ENCODE results near the gene STAT1. TPM values are rescaled to one million over a fixed set of nuclear protein-coding genes. Genes with fewer than 3 reads are reported as not detected.

Gene STAT1
- total and polyA plus RNA-seq, 4 donors, result 30.1 to 70.7 (median 55.7) TPM

GRCh38 chr2:190938771-190939335, 75.1 kb downstream of the STAT1 start:
- no peaks in the 10 kb centered on the region for H3K27me3 ChIP-seq (ENCODE audit: control insufficient read depth in 1 of 2, insufficient read depth in 2 of 2, low read length in 1 of 2)
- no peaks in the 10 kb centered on the region for H3K9me3 ChIP-seq (ENCODE audit: control insufficient read depth, low read length)
- no peak overlapping the region for H3K4me3 ChIP-seq (ENCODE audit: low read length in 2 of 2)
- H3K36me3 ChIP-seq (ENCODE audit: control insufficient read depth in 1 of 2, insufficient read depth in 2 of 2, low read length in 1 of 2), result no peaks in the 10 kb centered on the region
- no peak for DNase-seq
- no peak overlapping the region for H3K27ac ChIP-seq (ENCODE audit: low read depth in 1 of 2, low read length in 2 of 2)
- intact Hi-C loops (cut with DNase I), result loop anchor here in 1 of 2 donors (5.0 kb wide), 1 partner anchor 37 kb away; no protein-coding TSS in a partner anchor
- WGBS, 2 donors, result 2 to 6% methylated on average over 1 of the region's 1 CpG
- ATAC-seq (ENCODE audit: low FRiP score), result no peak
- H3K4me1 ChIP-seq (ENCODE audit: control insufficient read depth in 1 of 2, insufficient read depth in 2 of 2, low read length in 2 of 2), result peaks cover 0 to 6% of the 10 kb centered on the region in 2 donors

DNA sequence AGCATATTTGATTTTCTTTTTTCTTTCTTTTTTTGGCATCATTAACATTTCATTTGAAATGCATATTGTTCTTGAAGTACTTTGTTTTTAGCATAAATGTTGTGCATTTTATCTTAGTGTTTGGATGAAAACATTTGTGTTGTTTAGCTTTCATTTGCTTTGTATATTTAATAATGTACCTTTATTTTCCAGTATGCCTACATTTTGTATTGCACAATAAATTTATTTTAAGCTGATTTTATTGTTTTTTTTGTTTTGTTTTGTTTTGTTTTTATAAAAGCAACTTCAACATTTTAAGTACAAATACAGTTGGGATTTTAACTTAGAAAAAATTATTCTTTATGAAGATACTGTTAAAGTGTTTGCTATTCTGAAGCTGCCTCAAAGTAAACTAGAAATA, 78.9 kb downstream of the STAT1 start:
- Histone ChIP-seq H3K36me3 (ENCODE audit: control insufficient read depth in 1 of 2, insufficient read depth in 2 of 2, low read length in 1 of 2) (no peaks in the 10 kb centered on the region), H3K4me1 (ENCODE audit: control insufficient read depth in 1 of 2, insufficient read depth in 2 of 2, low read length in 2 of 2) (no peaks in the 10 kb centered on the region), H3K9me3 (ENCODE audit: control insufficient read depth, low read length) (no peaks in the 10 kb centered on the region), H3K27ac (ENCODE audit: low read depth in 1 of 2, low read length in 2 of 2) (no peak overlapping the region), H3K27me3 (ENCODE audit: control insufficient read depth in 1 of 2, insufficient read depth in 2 of 2, low read length in 1 of 2) (no peaks in the 10 kb centered on the region), H3K4me3 (ENCODE audit: low read length in 2 of 2) (no peak overlapping the region)
- DNase-seq (no peak), ATAC-seq (ENCODE audit: low FRiP score) (no peak)
- intact Hi-C loops (cut with DNase I), result loop anchor here in 1 of 2 donors (5.0 kb wide), 1 partner anchor 33 kb away; no protein-coding TSS in a partner anchor

GRCh38 chr2:190933361-190933760, 80.6 kb downstream of the STAT1 start:
- Histone ChIP-seq H3K27me3 (ENCODE audit: control insufficient read depth in 1 of 2, insufficient read depth in 2 of 2, low read length in 1 of 2) (no peaks in the 10 kb centered on the region), H3K4me3 (ENCODE audit: low read length in 2 of 2) (no peak overlapping the region), H3K36me3 (ENCODE audit: control insufficient read depth in 1 of 2, insufficient read depth in 2 of 2, low read length in 1 of 2) (no peaks in the 10 kb centered on the region), H3K4me1 (ENCODE audit: control insufficient read depth in 1 of 2, insufficient read depth in 2 of 2, low read length in 2 of 2) (no peaks in the 10 kb centered on the region), H3K9me3 (ENCODE audit: control insufficient read depth, low read length) (no peaks in the 10 kb centered on the region), H3K27ac (ENCODE audit: low read depth in 1 of 2, low read length in 2 of 2) (no peak overlapping the region)
- no peak for ATAC-seq (ENCODE audit: low FRiP score)
- DNase-seq, result no peak
- intact Hi-C loops (cut with DNase I), result loop anchor here in 1 of 2 donors (5.0 kb wide), 1 partner anchor 41 kb away; no protein-coding TSS in a partner anchor

- no peaks in the 10 kb centered on the region for H3K36me3 ChIP-seq (ENCODE audit: control insufficient read depth in 1 of 2, insufficient read depth in 2 of 2, low read length in 1 of 2)
- H3K27me3 ChIP-seq (ENCODE audit: control insufficient read depth in 1 of 2, insufficient read depth in 2 of 2, low read length in 1 of 2), result no peaks in the 10 kb centered on the region
- ATAC-seq (ENCODE audit: low FRiP score) (no peak), DNase-seq (no peak)
- H3K4me1 ChIP-seq (ENCODE audit: control insufficient read depth in 1 of 2, insufficient read depth in 2 of 2, low read length in 2 of 2), result no peaks in the 10 kb centered on the region
- intact Hi-C loops (cut with DNase I), result loop anchor here in 1 of 2 donors (5.0 kb wide), 1 partner anchor 40 kb away; no protein-coding TSS in a partner anchor
- H3K9me3 ChIP-seq (ENCODE audit: control insufficient read depth, low read length), result no peaks in the 10 kb centered on the region
- no peak overlapping the region for H3K27ac ChIP-seq (ENCODE audit: low read depth in 1 of 2, low read length in 2 of 2)
- 71 to 75% methylated on average over 1 of the region's 1 CpG for WGBS, 2 donors
- no peak overlapping the region for H3K4me3 ChIP-seq (ENCODE audit: low read length in 2 of 2)
These were observed 81.5 kb downstream of the STAT1 start for GRCh38 chr2:190932514-190932913.

DNA sequence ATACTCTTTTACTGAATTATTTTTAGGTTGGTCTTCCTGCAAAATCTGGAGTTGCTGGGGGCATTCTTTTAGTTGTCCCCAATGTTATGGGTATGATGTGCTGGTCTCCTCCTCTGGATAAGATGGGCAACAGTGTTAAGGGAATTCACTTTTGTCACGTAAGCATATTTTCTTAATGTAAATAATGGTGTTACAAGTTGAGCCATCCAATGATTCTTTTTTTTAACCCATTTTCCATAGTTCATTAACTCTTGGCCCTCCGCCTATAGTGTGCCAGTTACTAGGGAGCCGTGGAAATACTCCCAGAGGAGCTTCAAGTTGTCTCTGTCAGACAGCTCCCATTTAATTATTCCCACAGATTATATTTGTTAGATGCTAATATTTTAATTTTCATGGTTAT, 83.6 kb downstream of the STAT1 start:
- DNase-seq (no peak), ATAC-seq (ENCODE audit: low FRiP score) (no peak)
- Histone ChIP-seq H3K27ac (ENCODE audit: low read depth in 1 of 2, low read length in 2 of 2) (no peak overlapping the region), H3K36me3 (ENCODE audit: control insufficient read depth in 1 of 2, insufficient read depth in 2 of 2, low read length in 1 of 2) (no peaks in the 10 kb centered on the region), H3K9me3 (ENCODE audit: control insufficient read depth, low read length) (no peaks in the 10 kb centered on the region), H3K4me3 (ENCODE audit: low read length in 2 of 2) (no peak overlapping the region), H3K4me1 (ENCODE audit: control insufficient read depth in 1 of 2, insufficient read depth in 2 of 2, low read length in 2 of 2) (no peaks in the 10 kb centered on the region), H3K27me3 (ENCODE audit: control insufficient read depth in 1 of 2, insufficient read depth in 2 of 2, low read length in 1 of 2) (no peaks in the 10 kb centered on the region)
- WGBS, 2 donors, result 81 to 87% methylated on average over 3 of the region's 3 CpGs
- intact Hi-C loops (cut with DNase I), result loop anchor here in 1 of 2 donors (5.0 kb wide), 1 partner anchor 38 kb away; no protein-coding TSS in a partner anchor

DNA sequence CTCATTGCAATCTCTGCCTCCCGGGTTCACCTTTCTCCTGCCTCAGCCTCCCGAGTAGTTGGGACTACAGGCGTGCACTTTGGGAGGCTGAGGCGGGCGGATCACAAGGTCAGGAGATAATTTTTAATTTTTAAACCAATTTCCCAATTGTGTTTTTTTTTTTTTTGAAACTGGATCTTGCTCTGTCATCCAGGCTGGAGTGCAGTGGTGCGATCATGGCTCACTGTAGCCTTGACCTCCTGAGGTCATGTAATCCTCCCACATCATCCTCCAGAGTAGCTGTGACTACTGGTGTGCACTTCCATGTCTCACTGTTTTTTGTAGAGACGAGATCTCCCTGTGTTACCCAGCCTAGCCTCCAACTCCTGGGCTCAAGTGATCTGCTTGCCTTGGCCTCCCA, 84.1 kb downstream of the STAT1 start:
- Histone ChIP-seq H3K36me3 (ENCODE audit: control insufficient read depth in 1 of 2, insufficient read depth in 2 of 2, low read length in 1 of 2) (no peaks in the 10 kb centered on the region), H3K27ac (ENCODE audit: low read depth in 1 of 2, low read length in 2 of 2) (no peak overlapping the region), H3K4me1 (ENCODE audit: control insufficient read depth in 1 of 2, insufficient read depth in 2 of 2, low read length in 2 of 2) (no peaks in the 10 kb centered on the region), H3K4me3 (ENCODE audit: low read length in 2 of 2) (no peak overlapping the region), H3K9me3 (ENCODE audit: control insufficient read depth, low read length) (no peaks in the 10 kb centered on the region), H3K27me3 (ENCODE audit: control insufficient read depth in 1 of 2, insufficient read depth in 2 of 2, low read length in 1 of 2) (no peaks in the 10 kb centered on the region)
- intact Hi-C loops (cut with DNase I), result loop anchor here in 1 of 2 donors (5.0 kb wide), 1 partner anchor 38 kb away; no protein-coding TSS in a partner anchor
- DNase-seq (no peak), ATAC-seq (ENCODE audit: low FRiP score) (no peak)
- WGBS, 2 donors, result 90 to 92% methylated on average over 7 of the region's 7 CpGs

DNA sequence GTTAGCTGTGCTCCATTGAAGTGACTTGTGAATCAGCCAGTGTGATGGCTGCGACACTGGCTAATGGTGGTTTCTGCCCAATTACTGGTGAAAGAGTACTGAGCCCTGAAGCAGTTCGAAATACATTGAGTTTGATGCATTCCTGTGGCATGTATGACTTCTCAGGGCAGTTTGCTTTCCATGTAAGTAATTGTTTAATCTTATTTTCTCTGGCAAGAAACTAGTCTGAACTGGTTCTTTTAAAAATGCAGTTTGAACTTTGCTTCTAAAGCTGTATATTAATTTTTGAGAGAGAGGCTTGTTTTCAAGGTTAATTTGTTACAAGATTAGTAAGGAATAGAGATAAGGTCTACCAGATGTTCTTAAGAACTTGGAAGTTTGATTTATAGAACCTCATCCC, 86.7 kb downstream of the STAT1 start:
- DNase-seq, result no peak
- ATAC-seq (ENCODE audit: low FRiP score), result no peak
- Histone ChIP-seq H3K27me3 (ENCODE audit: control insufficient read depth in 1 of 2, insufficient read depth in 2 of 2, low read length in 1 of 2) (no peaks in the 10 kb centered on the region), H3K27ac (ENCODE audit: low read depth in 1 of 2, low read length in 2 of 2) (no peak overlapping the region), H3K4me1 (ENCODE audit: control insufficient read depth in 1 of 2, insufficient read depth in 2 of 2, low read length in 2 of 2) (peaks cover 0 to 2% of the 10 kb centered on the region in 2 donors), H3K4me3 (ENCODE audit: low read length in 2 of 2) (no peak overlapping the region), H3K9me3 (ENCODE audit: control insufficient read depth, low read length) (no peaks in the 10 kb centered on the region), H3K36me3 (ENCODE audit: control insufficient read depth in 1 of 2, insufficient read depth in 2 of 2, low read length in 1 of 2) (peaks cover 2 to 3% of the 10 kb centered on the region in 2 donors)
- WGBS, 2 donors, result 9 to 19% methylated on average over 2 of the region's 2 CpGs
- intact Hi-C loops (cut with DNase I), result no loop called here

DNA sequence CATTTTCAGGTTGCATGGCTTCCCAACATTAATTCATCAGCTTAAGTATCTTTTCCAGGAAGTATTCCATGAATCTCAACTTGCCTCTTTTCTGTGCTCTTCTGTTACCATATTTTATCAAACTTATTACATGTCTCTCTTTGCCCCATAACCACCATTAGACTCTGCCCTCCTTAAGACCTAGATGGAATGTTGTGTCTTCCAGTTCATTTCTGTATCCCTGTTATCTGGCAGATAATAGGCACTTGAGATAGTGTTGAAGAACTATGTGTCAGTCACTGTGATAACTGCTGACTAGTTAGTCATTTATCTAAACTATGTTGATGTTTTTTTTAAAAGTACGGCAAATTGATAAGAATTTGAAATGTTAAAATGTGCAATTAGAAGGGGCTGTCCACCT, 91.6 kb downstream of the STAT1 start:
- peaks cover 0 to 2% of the 10 kb centered on the region in 2 donors for H3K4me1 ChIP-seq (ENCODE audit: control insufficient read depth in 1 of 2, insufficient read depth in 2 of 2, low read length in 2 of 2)
- no peaks in the 10 kb centered on the region for H3K27me3 ChIP-seq (ENCODE audit: control insufficient read depth in 1 of 2, insufficient read depth in 2 of 2, low read length in 1 of 2)
- H3K9me3 ChIP-seq (ENCODE audit: control insufficient read depth, low read length), result no peaks in the 10 kb centered on the region
- DNase-seq (no peak), ATAC-seq (ENCODE audit: low FRiP score) (no peak)
- 18 to 28% methylated on average over 1 of the region's 1 CpG for WGBS, 2 donors
- intact Hi-C loops (cut with DNase I), result no loop called here
- H3K4me3 ChIP-seq (ENCODE audit: low read length in 2 of 2), result no peak overlapping the region
- H3K27ac ChIP-seq (ENCODE audit: low read depth in 1 of 2, low read length in 2 of 2), result no peak overlapping the region
- peaks cover 3 to 5% of the 10 kb centered on the region in 2 donors for H3K36me3 ChIP-seq (ENCODE audit: control insufficient read depth in 1 of 2, insufficient read depth in 2 of 2, low read length in 1 of 2)

DNA sequence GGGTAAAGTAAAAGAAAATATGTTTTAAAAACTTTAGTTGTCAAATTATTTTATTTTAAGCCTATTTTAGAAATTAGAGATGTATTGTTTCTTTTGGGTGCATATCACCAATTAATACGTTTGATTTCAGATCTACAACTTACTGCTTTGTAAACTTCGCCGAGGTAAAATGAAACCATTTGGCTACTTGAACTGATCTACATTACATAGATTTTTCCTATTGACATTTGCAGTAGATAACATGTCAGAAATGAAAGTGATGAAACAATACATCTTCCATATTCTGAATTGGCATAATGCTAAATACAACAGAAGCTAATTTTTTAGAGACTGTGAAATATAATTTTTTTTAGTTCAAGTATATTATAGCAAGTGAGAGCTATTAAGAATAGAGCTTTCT, 93.9 kb downstream of the STAT1 start:
- H3K4me3 ChIP-seq (ENCODE audit: low read length in 2 of 2), result no peak overlapping the region
- WGBS, 2 donors, result 65 to 69% methylated on average over 3 of the region's 3 CpGs
- DNase-seq (no peak), ATAC-seq (ENCODE audit: low FRiP score) (no peak)
- peaks cover 0 to 2% of the 10 kb centered on the region in 2 donors for H3K4me1 ChIP-seq (ENCODE audit: control insufficient read depth in 1 of 2, insufficient read depth in 2 of 2, low read length in 2 of 2)
- no peak overlapping the region for H3K27ac ChIP-seq (ENCODE audit: low read depth in 1 of 2, low read length in 2 of 2)
- H3K27me3 ChIP-seq (ENCODE audit: control insufficient read depth in 1 of 2, insufficient read depth in 2 of 2, low read length in 1 of 2), result no peaks in the 10 kb centered on the region
- peaks cover 3 to 5% of the 10 kb centered on the region in 2 donors for H3K36me3 ChIP-seq (ENCODE audit: control insufficient read depth in 1 of 2, insufficient read depth in 2 of 2, low read length in 1 of 2)
- H3K9me3 ChIP-seq (ENCODE audit: control insufficient read depth, low read length), result no peaks in the 10 kb centered on the region
- intact Hi-C loops (cut with DNase I), result no loop called here
